Measurements from ENCODE around the gene DHCR7.

DHCR7 gene

GRCh38 chr11:71472941-71473792 is 25.0 kb upstream of the DHCR7 start:
- no peak overlapping the region for H3K27ac ChIP-seq
- no peak for DNase-seq (ENCODE audit: low spot score)
- ChIA-PET CTCF (no interaction called here), POLR2A (ENCODE audit: low non-redundant PET) (no interaction called here)
- no peak for TF ChIP-seq CTCF (conservative IDR thresholded peaks at IDR 0.05; ENCODE audit: low read depth)

- no peak for DNase-seq (ENCODE audit: low spot score)
- POLR2A ChIA-PET (ENCODE audit: low non-redundant PET), result no interaction called here
- TF ChIP-seq CTCF (conservative IDR thresholded peaks at IDR 0.05; ENCODE audit: low read depth), result no peak
- no peak overlapping the region for H3K27ac ChIP-seq
- CTCF ChIA-PET, result no interaction called here
These were observed 24.2 kb upstream of the DHCR7 start for GRCh38 chr11:71472357-71472885.

- no peak for DNase-seq (ENCODE audit: low spot score)
- CTCF ChIA-PET, result no interaction called here
- no peak for TF ChIP-seq CTCF (conservative IDR thresholded peaks at IDR 0.05; ENCODE audit: low read depth)
- POLR2A ChIA-PET (ENCODE audit: low non-redundant PET), result no interaction called here
- H3K27ac ChIP-seq, result no peak overlapping the region
These were observed 22.8 kb upstream of the DHCR7 start for GRCh38 chr11:71470946-71471345.

GRCh38 chr11:71467164-71467563 is 19.0 kb upstream of the DHCR7 start:
- ChIA-PET CTCF (interaction anchor here (0.7 kb wide), 1 partner anchor 113 kb away, joined by 3 read pairs; no protein-coding TSS in a partner anchor), POLR2A (ENCODE audit: low non-redundant PET) (no interaction called here)
- H3K27ac ChIP-seq, result no peak overlapping the region
- TF ChIP-seq CTCF (conservative IDR thresholded peaks at IDR 0.05; ENCODE audit: low read depth), result no peak
- no peak for DNase-seq (ENCODE audit: low spot score)

- DNase-seq (ENCODE audit: low spot score), result no peak
- ChIA-PET CTCF (no interaction called here), POLR2A (ENCODE audit: low non-redundant PET) (no interaction called here)
- H3K27ac ChIP-seq, result no peak overlapping the region
- TF ChIP-seq CTCF (conservative IDR thresholded peaks at IDR 0.05; ENCODE audit: low read depth), result no peak
These were observed 18.2 kb upstream of the DHCR7 start for GRCh38 chr11:71466358-71466757.

- ChIA-PET CTCF (no interaction called here), POLR2A (ENCODE audit: low non-redundant PET) (no interaction called here)
These were observed 16.9 kb upstream of the DHCR7 start for GRCh38 chr11:71465054-71465453.

More at GRCh38 chr11:71465054-71465453, 16.9 kb upstream of the DHCR7 start:
- DNase-seq (ENCODE audit: low spot score), result no peak
- H3K27ac ChIP-seq, result no peak overlapping the region
- TF ChIP-seq CTCF (conservative IDR thresholded peaks at IDR 0.05; ENCODE audit: low read depth), result no peak
